NCI-H526 (cell line): ENCODE measurements around the gene APH1B.

Source experiments
- DNase-seq, 2 experiments: peaks; one replicate each; lab custom pipeline; 2025; lab: John Stamatoyannopoulos, UW

The APH1B gene

DNA sequence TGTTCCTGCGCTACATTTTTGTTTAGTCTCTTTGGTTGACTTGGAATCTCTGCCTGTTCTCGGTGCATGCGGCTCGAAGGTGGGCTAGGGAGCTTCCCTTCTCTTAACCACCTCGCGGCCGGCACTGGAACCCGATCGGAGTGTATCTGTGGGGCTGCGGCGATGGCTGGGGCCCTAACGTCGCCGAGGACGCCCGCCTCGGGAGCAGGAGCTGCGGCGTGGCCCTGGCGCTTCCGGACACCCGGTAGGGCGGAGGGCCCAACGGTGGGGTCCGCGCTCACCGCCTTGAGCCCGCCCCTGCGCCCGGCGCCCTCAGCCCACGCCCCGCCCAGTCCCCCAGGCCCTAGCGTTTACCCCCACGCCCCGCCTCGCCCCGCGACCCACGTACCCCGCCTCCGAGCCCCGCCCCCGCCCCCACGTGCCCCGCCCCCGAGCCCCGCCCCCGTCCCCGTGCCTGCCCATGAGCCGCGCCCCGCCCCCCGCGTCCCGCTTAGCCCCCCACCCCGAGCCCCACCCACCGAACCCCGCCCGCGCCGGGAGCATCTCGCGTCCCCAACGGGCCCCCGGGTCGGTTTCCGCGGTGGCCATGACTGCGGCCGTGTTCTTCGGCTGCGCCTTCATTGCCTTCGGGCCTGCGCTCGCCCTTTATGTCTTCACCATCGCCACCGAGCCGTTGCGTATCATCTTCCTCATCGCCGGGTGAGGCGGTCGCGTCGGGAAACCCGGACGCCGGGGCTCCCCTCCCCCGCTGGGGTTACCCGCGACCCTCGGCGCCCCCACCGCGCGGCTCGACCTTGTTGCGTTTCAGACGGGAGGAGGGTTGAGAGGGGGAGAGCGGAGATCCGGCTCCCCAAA, at the start of gene APH1B:
Gene APH1B, plus strand, starts transcription at position 568 of the 855 bp plus-strand sequence. Its CDS starts 19 bp downstream, at position 587.
- peak; percentile 71 to 95 for DNase-seq

DNA sequence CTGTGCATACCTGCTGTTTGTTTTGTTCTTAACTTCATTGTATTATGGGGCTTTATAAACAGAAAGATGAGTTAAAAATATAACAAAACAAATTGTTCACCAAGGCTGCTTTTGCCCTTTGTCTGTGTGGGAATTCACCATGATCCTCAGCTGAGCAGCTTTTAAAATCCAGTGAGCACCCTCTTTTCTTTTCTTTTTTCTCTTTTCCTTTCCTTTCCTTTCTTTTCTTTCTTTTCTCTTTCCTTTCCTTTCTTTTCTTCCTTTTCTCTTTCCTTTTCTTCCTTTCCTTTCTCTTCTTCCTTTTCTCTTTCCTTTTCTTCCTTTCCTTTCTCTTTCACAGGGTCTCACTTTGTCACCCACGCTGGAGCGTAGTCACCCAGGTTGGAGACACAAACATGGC, 49.7 kb upstream of the APH1B start:
- DNase-seq = no peak

DNA sequence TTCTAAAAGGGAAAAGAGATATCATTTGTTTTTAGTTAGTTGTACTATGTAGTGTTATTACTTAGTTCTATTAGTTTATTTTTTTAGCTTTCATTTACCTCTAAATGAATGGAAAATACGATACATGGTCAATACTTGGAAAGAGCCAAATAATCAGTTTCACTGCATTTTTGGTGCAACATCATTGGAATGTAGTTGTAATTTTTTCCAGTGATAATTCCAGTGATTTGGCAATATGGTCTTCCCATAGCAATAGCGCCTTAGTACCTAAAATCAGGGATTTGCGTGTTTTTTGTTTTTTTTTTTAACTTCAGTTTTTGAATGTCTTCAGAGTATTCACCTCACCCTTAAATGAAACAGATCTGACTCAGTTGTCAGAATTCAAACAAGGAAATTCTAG, 46.2 kb upstream of the APH1B start:
- no peak for DNase-seq

DNA sequence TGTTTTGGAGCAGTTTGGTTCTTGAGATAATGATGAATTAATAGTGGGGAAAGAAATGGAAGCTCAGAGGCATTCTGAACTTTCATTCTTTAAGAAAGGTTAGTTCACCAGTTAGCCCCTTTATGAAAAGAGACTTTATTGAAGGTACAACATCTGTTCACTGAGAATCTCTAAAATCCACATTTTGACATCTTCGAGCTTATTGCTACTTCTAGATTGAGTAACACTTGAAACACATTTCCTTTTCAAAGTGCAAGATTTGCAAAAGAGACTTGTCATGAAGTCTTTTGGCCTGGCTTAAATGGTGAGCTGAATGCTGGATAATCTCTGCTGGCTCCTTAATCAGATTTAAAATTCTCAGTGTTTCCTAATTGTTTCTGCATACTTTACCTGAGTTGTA, 45.7 kb upstream of the APH1B start:
- no peak for DNase-seq

DNA sequence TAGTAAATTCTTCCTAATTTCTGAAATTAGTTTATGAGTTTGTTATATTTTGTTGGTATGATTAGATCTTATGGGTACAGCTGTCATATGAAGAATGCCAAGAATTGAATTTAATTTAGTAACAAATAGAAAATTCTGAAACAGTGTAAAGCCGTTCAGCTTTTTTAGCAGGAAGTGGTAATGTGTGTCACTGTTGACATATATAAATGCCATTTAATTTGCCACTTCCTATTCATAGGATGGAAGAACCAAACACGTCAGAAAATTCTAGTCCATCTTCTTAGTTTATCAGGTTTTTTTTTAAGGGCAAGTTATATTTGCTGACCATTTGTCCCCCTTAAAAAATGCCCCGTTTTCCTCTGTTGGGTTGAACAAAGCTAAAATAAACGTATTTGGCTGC, 45.0 kb upstream of the APH1B start:
- DNase-seq = no peak

DNA sequence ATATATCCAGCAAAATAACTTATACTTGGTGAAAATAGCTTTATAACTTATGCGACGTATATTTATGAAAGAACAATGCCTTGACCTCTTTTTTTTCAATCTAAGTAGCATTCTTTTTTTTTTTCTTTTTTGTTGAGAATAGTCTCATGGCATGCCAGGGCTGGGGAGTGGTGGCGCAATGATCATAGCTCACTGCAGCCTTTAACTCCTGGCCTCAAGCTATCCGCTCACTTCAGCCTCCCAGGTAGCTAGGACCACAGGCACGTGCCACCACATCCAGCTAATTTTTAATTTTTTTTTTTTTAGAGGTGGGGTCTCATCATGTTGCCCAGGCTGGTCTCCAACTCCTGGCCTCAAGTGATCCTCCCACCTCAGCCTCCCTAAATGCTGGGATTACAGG, 44.5 kb upstream of the APH1B start:
- no peak for DNase-seq

DNA sequence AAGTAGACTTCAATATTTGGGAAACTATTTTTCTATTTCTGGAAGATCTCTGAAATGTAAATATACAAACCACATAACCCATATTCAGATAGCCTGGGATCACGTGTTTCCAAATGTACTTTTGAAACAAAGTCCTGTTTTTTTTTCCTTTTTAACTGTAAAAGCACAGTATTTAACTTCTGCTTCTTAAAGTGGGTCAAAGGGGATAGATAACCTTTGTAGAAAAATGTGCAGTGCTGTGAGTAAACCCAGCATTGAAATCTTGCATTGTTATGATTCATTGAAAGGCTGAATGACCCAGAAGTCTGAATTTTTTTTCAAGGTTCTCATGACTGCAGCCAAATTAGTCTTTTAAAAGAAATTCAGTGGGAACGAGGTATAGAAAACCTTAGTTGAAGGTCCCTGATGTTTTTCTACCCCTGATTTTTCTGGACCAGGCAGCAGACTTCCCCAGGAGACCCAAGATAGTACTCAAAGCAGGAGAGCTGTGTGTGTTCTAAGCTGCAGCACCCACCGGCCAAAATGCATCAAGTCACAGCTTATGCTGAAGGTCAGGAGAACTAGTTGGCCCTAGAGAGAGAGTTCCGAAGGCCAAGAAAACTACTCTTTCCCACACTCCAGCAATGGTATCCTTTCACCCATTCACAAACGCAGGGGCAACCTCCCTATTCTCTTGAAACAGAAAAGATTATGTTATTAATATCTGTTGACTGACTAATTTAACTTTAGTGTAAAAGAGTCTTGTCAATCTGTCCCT, 43.6 kb upstream of the APH1B start:
- no peak for DNase-seq

DNA sequence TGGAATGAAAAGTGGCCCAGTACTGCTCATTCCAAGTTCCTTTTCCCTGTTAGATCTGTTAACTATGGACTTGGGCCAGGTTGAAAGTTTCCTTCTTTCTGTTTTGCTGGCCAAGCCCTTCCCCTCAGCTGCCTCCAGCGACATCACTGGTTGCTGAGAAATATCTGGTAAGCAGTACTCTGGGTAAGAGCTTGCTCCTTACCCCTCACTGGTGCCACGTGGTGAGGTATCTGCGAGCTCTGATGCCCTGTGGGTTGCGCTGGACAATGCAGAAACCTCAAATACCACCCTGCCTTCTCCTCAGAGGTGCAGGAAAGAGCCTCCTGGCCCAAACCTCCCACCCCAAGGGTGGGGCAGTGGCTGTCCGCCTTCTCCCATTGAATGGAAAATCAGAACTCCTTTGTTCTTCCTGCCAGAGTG, 42.9 kb upstream of the APH1B start:
- no peak for DNase-seq

DNA sequence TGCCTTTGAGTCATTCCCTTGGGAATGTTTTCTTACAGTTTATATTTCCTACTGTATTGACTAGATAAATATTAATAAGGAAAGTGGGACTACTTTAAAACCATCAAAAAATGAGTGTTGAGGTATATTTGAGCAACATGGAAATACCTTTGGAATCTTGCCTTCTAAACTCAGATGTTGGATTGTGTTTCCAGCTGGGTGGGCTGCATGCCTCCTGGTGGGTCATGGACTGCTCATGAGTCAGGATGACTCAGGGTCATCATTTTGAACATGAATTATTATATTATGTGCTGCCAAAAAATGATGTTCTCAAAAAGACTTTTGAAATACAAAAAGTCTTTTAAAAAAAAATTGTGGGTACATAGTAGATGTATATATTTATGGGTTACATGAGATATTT, 41.1 kb upstream of the APH1B start:
- DNase-seq = no peak

DNA sequence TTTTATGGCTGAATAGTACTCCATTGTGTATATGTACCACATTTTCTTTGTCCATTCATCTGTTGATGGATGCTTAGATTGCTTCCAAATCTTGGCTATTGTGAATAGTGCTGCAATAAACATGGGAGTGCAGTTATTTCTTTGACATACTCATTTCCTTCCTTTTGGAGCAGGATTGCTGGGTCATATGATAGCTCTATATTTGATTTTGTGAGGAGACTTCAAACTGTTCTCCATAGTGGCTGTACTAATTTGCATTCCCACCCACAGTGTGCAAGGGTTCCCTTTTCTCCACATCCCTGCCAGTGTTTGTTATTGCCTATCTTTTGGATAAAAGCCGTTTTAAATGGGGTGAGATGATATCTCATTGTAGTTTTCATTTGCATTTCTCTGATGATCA, 40.3 kb upstream of the APH1B start:
- DNase-seq = peak; percentile 84 to 88

DNA sequence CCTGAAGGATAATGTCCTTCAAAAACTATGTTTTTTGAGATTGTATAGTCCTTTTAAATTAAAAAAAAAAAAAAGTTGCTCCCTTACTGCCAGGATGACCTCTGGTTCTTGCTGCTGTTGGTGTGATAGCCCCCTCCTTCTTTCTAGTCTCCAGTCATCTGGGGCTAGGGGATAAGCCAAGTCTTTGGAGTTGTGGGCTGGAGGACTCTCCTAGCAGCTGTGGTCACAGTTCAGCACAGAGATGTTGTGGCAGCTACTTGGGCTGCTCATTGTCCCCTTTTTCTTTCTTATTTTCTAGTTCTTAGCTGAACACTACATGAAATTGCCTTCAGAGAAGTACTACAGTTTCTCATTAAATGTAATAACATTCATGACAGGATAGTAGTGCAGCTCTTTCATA, 39.2 kb upstream of the APH1B start:
- no peak for DNase-seq

DNA sequence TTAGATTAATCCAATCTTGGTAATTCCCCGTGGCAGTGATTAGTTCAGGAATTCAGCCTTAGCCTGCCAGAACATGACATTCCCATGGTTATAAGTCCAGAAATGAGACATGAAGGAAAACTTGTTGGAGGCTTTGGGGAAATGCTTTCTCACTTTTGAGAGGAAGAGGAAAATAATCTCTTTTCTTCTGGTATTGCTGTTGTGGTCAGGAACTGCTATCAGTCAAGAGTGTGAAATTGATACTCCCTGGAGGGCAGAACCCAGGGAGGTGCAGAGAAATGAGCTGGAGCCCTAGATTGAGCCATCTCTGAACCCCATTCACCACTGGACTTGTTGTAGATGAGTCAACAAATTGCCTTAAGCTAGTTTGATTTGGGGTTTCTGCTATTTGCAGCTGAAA, 38.6 kb upstream of the APH1B start:
- no peak for DNase-seq

DNA sequence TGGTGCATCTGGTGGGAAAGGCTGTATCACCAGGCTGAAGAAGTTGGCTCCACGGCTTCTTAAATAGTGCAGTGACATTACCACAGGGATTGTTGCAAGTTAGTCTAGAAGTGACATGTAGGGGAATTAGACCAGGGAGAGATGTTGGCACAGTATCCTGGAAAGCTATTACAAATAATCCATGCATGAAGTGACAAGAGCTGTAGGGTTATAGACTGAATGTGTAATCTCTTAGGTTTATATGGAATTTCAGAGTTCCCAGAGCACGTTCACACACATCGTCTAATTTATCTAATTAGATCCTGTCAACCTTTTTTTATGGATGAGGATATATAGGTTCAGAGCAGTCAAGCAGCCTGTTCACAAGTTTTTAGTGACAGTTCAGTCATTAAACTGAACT, 37.3 kb upstream of the APH1B start:
- no peak for DNase-seq

DNA sequence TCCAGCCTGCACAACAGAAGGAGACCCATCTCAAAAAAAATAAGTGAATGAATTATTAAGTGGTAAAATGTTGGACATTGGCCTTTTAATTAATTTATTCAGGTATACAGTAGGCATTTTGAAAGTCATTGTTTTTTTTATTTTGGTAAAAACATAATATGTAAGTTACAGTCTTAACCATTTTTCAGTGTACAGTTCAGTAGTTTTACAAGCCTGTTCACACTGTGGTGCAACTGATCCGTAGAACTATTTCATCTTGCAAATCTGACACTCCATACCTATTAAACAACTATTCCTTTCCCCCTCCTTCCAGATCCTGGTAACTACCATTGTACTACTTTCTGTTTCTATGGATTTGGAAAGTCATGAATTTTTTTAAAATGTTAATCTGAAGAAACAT, 36.1 kb upstream of the APH1B start:
- no peak for DNase-seq

DNA sequence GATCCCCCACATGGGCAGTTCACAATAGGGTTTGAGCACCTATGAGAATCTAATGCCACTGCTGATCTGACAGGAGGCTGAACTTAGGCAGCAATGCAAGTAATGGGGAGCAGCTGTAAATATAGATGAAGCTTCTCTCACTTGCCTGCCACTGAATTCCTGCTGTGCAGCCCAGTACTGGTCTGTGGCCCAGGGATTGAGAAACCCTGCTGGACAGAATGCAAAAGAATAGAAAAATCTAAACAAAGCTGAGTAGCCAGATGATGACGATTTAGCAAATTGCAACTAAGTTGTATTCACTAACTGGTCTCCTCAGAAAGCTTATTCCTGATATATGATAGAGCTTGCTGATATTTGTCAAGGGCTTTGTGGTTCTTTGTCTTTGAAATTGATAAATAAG, 34.3 kb upstream of the APH1B start:
- DNase-seq = no peak

DNA sequence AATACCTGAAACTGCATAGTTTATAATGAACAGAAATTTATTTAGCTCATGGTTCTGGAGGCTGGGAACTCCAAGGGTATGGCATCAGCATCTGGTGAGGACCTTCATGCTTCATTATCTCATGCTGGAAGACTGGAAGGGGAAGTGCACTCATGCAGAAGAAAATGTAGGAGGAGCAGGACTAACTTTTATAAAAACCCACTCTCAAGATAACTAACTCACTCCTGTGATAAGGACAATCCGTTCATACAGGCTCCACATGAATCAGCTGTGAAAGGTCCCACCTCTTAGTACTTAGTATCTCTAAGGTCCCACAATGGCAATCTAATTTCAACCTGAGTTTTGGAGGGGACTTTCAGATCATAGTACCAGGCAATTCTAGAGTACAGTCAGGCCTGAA, 33.6 kb upstream of the APH1B start:
- DNase-seq = no peak

DNA sequence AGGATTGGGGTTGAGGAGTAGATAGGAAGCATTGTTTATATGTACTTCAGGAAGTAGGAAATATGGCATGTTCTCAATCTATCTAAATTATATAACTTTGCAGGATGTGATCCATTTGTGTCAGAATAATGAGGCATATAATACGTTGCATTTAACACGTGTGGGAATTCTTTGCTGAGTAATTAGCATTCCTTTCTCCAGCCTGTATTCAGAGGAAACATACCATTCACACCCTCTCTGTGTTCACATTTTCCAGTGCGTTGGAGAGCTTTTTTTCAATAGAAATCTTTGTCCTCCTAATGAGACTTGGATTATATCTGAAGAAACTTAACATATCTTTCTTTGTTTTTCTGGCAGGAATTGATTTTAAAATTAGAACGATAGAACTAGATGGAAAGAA, 33.0 kb upstream of the APH1B start:
- no peak for DNase-seq

DNA sequence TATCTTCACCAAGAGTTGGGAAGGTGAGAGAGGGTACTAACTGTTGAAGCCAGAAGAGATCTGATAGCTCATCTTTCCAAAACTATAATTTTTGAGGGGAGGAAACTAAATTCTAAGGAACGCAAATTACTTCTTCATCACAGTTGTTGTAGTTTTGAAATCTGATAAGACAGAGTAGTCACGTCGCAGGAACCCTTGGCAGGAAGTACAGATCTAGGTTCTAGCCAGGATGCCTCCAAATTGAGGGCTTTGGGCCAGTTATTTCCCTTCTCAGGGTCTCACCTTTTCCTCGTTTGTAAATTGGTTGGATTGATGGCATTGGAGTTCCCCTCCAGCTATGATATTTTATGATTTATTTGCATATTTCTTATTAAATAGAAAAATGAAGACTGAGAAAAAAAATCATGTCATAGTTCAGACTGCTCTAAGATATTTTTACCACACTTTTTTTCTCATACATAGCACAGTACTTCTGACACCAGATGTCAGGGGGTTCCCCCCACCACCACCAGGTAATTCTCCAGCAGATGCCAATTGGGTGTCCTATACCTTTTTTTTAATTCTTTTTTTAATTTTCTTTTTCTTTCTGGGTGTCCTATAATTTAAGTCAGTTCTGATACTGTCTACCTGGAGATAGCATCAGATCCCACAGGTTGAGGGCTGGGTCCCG, 32.3 kb upstream of the APH1B start:
- no peak for DNase-seq

DNA sequence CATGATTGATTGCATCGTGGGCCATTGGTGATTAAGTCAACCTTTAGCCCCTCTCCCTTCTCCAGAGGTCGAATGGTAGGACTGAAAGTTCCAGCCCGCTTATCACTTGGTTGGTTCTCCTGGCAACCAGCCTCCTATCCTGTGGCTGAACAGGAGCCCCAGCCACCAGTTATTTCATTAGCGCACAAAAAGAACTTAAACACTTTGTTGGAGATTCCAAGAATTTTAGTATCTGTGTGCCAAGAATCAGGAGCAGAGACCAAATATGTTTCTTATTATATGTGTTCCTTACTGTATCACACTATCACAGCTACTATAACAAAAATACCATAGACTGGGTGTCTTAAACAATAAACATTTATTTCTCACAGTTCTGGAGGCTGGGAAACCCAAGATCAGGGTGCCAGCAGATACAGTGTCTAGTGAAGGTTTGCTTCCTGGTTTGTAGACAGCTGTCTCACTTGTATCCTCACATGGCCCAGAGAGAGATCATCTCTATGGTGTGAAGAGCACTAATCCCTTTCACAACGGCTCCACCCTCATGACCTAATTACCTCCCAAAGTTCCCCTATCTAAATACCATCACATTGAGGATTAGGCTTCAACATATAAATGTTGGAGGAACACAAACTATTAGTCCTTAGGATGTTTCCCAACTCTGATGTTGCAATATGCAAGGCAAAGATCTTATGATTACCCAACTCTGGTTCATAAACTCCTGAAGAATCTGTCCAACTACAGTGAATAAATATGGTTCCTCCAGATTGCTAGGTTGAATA, 30.5 kb upstream of the APH1B start:
- DNase-seq = no peak

DNA sequence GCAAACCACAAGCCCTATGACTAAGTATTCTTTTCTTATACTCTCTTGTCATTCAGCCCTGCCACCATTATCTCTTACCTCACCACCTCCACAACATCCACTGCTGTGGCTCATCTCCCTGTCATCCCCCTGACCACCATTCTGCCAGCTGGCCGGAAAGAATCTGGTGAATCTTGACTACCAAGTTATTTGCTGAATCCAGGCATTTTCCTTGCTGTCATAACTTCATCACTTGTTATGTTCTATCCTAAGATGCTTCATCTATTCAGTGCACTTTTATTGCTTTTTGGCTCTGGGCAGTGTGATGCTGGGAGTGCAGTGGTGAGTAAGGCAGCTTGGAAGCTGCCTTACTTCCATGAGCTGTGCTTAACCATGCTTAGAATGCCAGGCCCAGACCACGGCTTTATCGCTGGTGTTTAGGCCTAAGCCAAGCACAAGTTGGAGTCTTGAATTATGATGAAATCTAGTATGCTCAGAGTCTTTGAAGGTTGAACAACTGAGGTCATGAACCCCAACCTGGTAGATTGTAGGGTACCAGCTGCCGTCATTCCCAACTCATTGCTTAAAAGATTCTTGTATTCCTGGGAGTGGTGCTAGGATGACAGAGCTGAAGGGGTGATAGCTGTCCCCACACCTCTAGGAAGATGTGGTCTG, 27.0 kb upstream of the APH1B start:
- no peak for DNase-seq

DNA sequence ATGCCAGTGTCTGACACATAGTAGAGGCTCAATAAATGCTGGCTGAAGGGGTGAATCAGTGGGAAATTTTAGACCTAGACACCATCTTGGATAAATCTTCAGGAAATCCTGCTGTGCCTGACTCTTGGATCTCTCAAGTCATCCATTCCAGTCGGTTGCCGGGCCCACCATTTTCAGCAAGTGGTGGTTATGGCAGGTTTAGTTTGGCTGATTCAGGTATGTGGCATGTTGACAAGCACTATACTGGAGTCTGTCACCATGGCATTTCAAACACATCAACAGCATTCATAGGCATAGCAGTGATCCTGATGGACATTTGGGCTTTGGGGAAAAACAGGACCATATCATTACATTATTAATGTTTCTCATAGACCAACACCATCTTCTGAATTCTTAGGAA, 25.7 kb upstream of the APH1B start:
- DNase-seq = no peak

DNA sequence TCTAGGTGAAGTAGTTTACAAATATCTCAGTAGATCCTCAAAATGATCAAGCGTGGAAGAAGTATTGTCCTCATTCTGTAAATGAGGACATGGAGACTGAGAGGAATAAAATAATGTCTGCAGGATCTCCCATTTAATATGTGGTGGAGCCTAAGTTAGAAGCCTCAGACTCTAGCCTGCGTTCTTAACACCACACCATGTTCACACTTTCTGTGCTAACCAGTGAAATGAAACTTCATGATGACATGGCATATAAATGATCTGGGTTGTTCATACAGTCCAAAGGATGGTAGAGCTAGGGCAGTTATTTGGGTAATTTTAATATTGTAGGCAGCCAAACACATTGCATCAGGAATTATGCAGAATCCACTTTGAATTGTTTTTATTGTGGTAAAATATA, 25.1 kb upstream of the APH1B start:
- no peak for DNase-seq
